NCI-H2081 (cell line): ENCODE measurements around the gene LOXL1.
"Not testable (repeated sequence)": the region's sequence is repeated elsewhere in the genome, so short reads cannot be mapped to it uniquely, and the experiment has no call there.

Experiments
- DNase-seq, 2 experiments: peaks; one replicate each; lab custom pipeline; 2025; lab: John Stamatoyannopoulos, UW

Gene LOXL1

DNA sequence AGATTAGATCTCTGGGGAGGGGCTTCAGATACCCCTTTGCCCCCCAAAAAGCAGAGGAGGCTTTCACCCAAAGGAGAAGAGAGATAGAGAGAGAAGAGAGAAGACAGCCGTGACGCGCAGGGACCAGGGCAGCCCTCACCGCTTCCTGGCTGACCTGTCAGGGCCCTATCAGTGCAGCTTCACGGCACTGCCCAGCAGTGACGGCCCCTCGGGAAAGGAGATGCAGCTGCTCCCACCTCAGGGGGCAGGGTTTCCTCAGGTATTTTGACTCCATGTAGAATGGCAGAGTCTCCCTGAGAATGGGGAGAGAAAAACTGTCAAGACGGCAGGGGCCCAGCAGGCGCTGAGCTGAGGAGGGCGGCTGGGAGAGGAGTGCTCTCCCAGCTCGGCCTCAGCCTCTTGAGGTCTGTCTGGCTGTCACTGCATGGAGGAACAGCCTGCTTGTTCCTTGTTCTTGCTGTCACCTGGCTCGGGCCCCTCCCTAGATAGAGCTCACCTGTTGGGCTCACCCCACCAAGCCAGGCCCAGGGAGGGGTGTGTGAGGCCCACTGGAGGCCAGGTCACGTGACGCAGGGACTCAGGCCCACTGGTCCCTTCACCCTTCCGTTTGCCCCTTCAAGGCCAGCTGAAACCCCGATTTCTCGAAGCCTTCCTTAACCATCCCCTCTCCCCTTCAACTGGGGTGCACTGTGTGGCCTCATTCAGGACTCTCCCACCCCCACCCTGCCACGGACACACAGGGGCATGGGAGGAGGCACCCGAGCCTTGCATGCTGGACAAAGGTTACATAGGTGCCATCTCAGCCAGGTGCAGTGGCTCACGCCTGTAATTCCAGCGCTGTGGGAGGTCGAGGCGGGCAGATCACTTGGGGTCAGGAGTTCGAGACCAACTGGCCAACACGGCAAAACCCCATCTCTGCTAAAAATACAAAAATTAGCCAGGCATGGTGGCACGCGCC, 28.2 kb downstream of the LOXL1 start:
- DNase-seq, result no peak

DNA sequence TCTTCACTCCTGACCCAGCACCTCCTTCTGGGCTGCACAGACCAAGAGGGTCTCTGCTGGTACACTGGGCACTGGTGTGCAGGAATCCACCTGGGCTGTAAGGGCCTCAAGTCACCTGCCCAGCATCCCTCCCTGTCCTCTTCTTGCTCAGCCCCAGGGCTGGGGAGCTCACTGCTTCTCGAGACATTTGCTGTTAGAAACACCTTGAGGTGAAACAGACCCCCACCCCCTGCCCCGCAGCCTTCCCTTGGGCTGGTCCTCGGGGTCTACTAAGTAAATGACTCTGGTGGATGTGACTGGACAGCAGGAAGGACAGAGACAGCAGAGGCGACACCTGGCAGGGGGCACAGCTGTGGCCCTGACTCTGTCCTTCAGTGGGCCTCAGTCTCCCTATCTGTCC, 29.1 kb downstream of the LOXL1 start:
- DNase-seq, result no peak

DNA sequence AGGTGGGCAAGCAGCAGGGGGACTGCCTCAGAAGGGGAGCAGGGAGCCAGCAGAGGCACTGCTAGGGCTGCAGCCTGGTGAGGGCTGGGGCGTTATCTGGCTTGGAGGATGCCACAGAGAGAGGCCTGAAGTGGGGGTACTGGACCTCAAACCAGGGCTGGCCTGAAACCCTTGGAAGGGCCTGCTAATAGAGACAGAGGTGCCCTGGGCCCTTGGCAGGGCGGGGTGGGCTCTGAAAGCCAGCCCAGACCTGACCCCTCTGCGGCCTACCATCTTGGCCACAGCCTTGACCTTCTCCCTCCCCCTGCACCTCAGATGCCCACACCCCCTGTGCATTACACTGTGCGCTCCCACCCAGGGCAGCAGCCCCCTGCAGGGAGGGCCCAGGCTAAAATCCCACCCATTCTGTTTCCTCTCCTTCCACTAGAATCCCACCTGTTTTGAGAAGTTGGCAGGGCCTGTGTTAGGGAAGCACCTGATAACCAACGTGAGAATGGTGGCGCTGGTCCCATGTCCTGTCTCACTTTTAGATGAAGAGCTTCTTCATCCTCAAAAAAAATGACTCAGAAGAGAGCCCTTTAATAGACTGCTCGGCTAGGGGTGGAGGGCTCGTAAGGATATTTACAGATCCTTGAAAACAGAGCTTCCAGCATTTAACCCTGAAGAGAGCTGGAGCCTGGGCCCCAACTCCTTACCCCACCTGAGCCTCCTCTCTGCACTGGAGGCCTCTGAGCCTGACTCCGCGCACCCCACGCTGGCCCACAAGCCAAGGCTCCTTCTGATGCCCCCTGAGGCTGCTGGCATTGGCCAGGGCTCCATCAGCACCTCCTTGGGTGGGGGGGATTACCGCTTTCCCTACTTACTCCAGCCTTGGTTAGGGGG, 29.8 kb downstream of the LOXL1 start:
- no peak for DNase-seq

DNA sequence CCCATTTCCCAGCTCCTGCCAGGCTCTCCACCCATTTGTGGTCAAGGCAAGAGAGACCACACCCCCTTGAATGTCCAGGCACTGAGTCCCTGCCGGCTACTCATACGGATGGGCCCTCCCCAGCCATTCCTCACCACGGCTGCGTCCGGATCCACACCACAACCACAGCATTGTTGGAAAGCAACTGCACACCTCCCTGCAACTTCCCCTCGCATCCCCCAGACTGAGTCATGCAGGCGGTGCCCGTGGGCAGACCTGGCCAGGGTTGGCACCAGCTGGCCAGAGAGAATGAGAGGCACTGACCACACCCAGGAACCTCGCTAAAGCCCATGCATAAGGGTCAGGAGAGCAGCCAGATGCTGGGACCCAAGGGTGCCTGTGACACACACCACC, 30.5 kb downstream of the LOXL1 start:
- no peak for DNase-seq

DNA sequence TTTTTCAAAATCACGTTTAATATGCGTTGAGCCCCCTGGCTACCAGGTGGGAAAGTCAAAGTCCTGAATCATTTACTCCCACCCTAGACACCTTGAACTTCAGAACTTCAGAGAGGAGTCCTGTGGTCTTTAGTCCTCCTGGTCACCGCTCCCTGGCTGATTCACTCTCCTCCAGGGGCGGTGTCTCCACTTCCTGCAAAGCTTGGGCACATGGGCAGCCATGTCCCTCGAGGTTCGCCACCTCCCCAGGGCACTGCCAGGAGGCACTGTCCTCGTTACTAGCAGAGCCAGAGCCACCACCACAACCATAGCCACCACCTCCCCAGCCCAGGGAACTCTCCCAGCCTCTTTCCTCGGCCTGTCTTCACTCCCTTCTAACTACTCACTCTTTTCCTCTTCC, 31.0 kb downstream of the LOXL1 start:
- no peak for DNase-seq

DNA sequence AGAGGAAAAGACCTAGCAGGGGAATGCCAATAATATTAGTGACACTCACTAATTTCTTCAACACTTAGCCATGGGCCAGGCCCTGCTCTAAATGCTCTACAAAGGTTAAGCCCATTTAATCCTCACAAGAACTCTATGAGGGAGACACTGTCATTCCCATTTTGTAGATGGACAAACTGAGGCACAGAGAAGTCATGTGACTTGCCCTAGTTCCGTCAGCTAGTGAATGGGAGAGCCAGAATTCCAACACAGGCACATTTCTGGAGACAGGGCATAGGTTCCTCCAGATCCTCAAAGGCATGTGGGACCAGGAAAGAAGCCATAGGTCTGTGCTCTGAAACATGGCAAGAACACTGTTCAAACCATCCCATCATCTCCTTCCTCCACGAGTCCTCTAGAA, 31.5 kb downstream of the LOXL1 start:
- DNase-seq, result no peak

DNA sequence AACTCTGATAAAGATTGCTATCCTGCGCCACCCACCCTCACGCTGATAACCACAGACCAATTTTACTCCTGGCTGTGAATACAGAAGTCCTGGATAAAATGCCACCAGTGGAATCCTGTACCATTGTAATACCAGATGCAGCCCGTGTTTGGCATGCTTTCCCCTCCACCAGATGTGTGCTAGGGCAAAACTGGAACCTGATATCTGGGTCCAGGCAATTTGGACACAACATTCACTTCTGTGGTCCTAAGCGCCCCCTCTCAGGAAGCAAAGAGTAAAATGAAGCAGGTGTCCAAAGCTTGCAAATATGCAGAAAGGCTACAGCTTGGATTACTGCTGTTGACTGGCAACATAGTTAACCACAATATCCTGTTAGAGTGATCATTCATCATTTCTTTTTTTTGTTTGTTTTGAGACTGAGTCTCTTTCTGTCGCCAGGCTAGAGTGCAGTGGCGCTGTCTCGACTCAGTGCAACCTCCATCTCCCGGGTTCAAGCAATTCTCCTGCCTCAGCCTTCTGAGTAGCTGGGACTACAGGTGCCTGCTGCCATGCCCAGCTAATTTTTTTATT, 32.8 kb downstream of the LOXL1 start:
- peak in 1 of 2 experiments; percentile 20 for DNase-seq

DNA sequence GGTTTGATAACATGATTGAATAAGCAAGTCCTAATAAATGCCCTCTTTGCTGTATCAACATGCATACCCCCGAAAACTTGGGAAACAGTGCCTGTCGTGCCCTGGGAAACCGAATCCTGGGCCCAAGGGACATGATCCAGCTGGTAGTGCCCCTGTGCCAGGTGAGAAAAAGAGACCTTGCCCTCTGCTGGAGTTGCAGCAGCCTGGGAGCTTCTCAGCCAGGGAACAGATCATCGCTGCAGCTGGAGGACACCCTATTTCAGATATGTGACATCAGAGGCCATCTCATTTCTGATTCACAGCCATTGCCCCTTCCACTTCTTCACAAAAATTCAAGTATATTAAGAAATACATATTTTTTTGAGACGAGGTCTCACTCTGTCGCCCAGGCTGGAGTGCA, 33.5 kb downstream of the LOXL1 start:
- no peak for DNase-seq

DNA sequence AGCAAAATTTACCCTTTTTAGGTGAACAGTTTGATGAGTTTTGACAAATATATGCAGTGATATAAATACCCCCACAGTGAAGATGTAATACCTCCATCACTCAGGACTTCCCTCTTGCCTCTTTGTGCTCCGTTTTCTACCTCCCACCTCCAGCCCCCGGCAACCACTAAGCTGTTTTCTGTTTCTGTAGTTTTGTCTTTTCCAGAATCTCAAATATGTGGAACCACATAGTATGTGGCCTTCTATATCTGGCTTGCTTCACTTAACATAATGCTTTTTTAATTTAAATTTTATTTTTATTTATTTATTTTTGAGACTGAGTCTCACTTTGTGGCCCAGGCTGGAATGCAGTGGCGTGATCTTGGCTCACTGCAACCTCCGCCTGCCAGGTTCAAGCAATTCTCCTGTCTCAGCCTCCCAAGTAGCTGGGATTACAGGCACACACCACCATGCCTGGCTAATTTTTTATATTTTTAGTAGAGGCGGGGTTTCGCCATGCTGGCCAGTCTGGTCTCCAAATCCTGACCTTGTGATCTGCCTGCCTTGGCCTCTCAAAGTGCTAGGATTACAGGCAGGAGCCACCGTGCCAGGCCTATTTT, 34.3 kb downstream of the LOXL1 start:
- DNase-seq, result not testable (repeated sequence)

DNA sequence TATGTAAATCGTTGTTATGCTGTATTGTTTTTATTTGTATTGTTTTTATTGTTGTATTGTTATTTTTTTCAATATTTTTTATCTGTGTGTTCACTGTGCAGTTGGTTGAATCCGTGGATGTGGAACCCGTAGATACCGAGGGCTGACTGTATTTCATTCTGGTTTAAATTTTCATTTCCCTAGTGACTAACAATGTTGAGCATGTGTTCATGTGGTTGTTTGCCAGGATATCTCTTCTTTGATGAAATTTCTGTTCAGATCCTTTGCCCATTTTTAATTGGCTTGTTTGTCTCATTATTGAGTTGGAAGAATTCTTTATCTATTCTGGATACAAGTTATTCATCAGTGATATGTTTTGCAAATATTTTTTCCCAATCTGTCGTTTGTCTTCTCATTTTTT, 36.2 kb downstream of the LOXL1 start:
- DNase-seq, result no peak

DNA sequence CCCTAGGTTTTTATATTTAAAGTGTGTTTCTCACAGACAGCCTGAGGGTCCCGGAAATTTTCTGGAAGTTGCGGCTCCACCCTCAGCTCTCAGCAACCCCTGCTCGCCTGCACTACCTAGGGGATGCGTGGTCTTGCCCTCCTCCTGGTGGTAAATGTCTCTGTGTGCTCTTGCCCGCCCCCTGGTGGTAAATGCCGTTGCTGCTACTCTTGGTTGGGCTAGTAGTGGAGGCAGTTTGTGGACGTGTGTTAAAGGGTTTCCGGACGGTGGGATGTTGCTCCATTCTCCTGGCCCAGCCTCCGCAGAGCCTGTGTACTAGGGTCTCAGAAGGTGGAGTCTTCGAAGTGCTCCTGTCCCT, 38.5 kb downstream of the LOXL1 start:
- DNase-seq, result peak; percentile 58 to 60

DNA sequence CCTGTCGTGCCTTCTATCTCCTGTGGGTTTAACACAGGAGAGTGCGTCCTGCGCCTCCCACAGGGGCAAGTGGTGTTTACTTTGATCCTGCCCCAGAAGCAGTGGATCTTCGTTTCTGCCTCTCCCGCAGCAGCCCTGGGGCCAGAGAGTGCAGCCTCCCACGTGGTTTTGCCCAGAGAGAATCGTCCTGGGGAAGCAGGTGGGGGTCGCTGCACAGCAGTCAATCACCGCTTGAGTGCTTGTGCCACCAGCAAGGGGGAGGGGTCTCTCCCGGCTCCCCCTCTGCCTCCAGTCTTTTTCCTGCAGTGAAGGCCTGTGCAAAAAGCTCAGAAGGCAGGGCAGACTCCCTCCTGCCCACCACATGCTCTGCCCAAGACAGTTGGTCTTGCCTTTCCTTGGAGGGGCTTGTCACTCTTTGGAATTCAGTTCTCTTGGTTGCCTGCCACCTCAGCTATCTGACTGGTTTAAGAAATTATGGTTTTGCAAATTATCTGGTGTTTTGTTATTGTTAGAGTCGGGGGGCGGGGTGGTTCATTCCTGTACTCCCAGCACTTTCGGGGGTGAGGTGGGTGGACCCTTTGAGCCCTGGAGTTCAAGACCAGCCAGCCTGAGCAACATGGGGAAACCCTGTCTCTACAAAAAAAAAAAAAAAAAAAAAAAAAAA, 39.0 kb downstream of the LOXL1 start:
- no peak for DNase-seq

DNA sequence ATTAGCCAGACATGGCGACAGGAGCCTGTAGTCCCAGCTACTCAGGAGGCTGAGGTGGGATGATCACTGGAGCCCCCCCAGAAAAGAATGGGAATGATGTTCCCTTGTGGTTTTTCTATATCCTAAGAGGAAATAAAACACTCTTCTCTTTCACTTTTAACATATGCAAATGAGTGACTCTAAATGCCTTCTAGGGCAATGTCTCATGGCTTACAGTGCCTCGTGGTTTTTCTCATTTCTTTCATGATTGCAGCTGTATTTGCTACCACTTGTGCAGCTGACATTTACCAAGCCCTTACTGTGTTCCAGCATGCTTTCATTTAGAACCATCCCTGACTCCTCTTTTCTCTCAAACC, 39.5 kb downstream of the LOXL1 start:
- DNase-seq, result no peak

DNA sequence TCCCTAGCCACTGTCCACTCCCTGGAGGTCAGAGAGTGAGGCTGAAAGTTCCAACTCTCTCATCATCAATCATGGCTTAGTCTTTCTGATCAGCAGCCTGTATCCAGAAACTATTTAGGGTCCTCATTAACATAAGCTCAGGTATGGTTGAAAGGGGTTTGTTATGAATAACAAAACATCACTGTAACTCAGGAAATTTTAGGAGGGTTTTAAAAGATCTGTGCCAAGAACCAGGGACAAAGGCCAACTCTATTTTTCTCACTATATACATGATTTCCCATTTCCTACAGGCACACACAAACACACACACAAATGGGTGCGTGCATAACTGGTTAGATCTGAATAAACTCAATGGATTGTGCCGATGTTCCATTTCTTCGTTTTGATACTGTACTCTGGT, 42.2 kb downstream of the LOXL1 start:
- no peak for DNase-seq

DNA sequence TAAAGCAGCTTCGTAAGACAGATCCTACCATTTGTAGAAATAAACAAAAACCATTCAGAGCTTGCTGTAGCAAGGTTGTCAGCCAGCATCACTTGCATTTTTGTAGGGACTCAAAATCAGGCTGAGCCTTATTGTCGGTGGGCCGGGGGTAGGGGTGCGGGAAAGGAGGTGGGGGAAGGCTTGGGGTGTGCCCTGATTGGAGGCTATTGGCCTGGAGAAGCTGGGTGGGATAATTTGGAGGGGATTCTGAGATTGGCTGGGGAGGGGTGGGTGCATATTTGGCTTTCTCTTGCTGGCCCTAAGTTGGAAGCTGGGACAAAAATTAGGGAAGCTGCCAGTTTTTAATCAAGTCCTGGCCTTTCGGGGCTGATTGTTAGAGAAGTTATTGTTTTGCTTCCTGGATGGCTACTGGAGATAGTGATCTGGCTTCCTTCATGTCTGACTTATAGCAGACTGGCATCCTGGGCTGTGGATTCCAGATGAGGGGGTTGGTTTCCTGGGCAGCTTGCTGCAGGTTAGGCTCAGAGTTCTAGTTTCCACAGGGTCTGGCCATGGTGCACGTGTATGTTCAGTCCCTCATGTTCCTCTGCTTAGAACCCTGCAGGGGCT, 43.0 kb downstream of the LOXL1 start:
- DNase-seq, result no peak

DNA sequence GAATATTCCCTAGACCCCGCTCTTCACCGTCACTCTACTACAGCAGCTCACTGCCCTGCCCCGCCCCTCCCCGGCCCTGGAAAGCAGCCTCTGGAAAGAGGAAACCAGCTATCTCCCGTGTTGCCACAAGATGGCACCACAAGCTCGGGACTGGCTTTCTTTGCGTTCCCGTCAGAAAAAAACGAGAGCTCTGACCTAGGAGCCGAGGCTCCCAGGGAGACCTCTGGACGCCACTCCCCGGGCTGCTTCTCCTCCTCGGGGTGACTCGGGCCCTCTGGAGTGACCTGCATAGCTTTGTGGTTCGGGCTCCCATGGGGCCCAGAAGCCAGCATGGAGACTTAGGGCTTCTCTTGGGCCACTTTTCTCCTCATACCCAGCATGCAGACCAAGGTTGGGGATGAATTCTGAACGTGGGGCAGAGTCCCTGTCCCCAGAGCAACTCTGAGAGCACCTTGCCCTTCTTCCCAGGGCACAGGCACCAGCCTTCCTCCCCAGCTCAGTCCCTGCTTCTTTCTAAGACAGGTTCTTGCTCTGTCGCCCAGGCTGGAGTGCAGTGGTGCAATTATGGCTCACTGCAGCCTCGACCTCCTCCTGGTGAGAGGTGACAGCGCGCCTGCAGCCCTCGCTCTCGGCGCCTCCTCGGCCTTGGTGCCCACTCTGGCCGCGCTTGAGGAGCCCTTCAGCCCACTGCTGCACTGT, 46.9 kb downstream of the LOXL1 start:
- peak; percentile 85 to 86 for DNase-seq

DNA sequence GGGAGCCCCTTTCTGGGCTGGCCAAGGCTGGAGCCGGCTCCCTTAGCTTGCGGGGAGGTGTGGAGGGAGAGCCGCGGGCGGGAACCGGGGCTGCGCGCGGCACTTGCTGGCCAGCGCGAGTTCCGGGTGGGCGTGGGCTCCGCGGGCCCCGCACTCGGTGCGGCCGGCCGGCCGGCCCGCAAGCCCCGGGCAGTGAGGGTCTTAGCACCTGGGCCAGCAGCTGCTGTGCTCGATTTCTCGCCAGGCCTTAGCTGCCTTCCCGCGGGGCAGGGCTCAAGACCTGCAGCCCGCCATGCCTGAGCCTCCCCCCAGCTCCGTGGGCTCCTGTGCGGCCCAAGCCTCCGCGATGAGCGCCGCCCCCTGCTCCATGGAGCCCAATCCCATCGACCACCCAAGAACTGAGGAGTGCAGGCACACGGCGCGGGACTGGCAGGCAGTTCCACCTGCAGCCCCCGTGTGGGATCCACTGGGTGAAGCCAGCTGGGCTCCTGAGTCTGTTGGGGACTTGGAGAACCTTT, 47.5 kb downstream of the LOXL1 start:
- DNase-seq, result not testable (repeated sequence)

DNA sequence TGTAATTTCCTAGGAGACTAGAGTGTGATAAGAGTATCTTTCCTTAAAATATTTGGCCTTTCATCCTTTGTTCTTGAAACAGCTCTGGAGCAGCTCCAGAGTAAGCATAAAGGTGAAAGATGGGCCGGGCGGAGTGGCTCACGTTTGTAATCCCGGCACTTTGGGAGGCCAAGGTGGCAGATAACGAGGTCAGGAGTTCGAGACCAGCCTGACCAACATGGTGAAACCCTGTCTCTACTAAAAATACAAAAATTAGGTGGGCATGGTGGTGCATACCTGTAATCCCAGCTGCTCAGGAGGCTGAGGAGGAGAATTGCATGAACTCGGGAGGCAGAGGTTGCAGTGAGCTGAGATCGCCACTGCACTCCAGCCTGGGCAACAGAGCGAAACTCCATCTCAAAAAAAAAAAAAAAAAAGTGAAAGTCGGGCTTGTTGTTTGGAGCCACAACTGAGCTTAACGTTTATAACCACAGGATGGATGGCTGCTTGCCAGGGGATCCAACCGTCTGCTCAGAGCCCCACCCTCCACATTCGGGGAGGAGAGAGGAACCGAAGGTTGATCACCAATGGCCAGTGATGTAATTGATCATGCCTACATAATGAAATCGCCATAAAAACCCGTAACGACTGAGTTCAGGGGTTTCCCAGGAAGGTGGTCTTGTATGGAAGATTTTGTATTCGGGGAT, 49.3 kb downstream of the LOXL1 start:
- not testable (repeated sequence) for DNase-seq

DNA sequence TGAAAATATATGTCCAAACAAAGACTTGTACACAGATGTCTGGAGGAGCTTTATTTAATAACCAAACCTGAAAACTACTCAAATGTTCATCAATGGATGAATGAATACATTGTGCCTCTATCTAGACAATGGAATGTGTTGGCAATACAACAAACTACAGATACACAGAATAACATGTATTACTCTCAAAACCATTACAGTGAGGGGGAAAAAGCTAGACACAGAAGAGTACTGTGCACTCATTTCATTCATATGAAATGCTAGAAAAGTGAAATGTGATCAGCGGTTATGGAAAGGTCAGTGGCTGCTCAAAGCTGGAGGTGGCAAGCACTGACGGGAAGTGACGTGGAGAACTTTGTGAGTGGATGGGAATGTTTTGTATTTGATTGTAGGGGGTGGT, 52.6 kb downstream of the LOXL1 start:
- no peak for DNase-seq

DNA sequence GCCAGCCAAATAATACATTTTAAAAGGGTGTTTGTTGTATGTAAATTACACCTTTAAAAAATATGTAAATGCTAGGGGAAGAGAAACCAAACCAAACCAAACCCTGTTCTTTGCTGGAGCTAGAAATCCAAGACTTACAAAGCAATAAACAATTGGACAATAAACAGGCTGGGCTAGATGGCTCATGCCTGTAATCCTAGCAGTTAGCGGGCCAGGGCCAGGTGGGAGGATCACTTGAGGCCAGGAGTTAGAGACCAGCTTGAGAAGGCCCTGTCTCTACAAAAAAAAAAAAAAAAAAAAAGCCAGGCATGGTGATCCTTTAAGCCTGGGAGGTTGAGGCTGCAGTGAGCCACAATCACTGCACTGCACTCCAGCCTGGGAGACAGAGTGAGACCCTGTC, 53.4 kb downstream of the LOXL1 start:
- DNase-seq, result no peak
